ENCODE measurements around the gene MITF.

GRCh38 chr3:69821133-69821532, 81.9 kb downstream of the MITF start:
- TF ChIP-seq CTCF (IDR thresholded peaks at IDR 0.05; ENCODE audit: insufficient read depth, low read length), result no peak
- TF ChIP-seq GABPA (IDR thresholded peaks at IDR 0.05; ENCODE audit: low read depth), result no peak
- TF ChIP-seq POLR2AphosphoS5 (IDR thresholded peaks at IDR 0.05; ENCODE audit: low read depth), result no peak
